Testis (tissue), 3 donors: ENCODE data around the gene POLD2. TPM values are rescaled to one million over a fixed set of nuclear protein-coding genes. Genes with fewer than 3 reads are reported as not detected.

Experiments
- DNase-seq: peaks from one replicate; pipeline ENCODE4 v3.0.0-alpha.2; 2019
- H3K27ac ChIP-seq, 2 donors: fragments of 200-600 bp; sonication (generic); one replicate each; pipeline ENCODE4 v1.5.1; 2019
- H3K27me3 ChIP-seq: fragments of 200-600 bp; sonication (generic); one replicate; pipeline ENCODE4 v1.5.1; 2019
- H3K36me3 ChIP-seq: fragments of 200-600 bp; sonication (generic); one replicate; pipeline ENCODE4 v1.5.1; 2017; ENCODE audit warnings: low read depth; ENCODE audit errors: missing control alignments
- H3K4me1 ChIP-seq: fragments of 200-600 bp; sonication (generic); one replicate; pipeline ENCODE4 v1.5.1; 2019
- H3K4me3 ChIP-seq, 2 donors: fragments of 200-600 bp; sonication (generic); one replicate each; pipeline ENCODE4 v1.5.1; 2017 to 2019
- H3K9me3 ChIP-seq: fragments of 200-600 bp; sonication (generic); one replicate; pipeline ENCODE4 v1.5.1; 2017
- POLR2A ChIP-seq: fragments of 450-650 bp; IDR thresholded peaks from one replicate; pipeline ENCODE4 v1.6.1; 2017; ENCODE audit warnings: antibody characterized with exemption, mild to moderate bottlenecking, moderate library complexity
- WGBS, 2 donors: methylation state at CpG; one replicate each; pipeline ENCODE4 v1.1.5; 2018; 5-methylcytosine and 5-hydroxymethylcytosine counted together
- intact Hi-C: fragments of 100-400 bp; cut with DNase I; formaldehyde crosslinking; loops from one replicate; pipeline ENCODE4 v1.15.1; 2023; ENCODE audit warnings: low total_unique reads
- polyA plus RNA-seq: library from polyadenylated mRNA; stranded (reverse); fragments of 350-450 nt; fragmentation: Illumina TruSeq; extraction: RNeasy Lipid Tissue Mini Kit (QIAGEN cat#74804); gene quantifications from one replicate; pipeline ENCODE4 v1.2.3, GENCODE V29; 2014; ENCODE audit warnings: low read depth, low replicate concordance; ENCODE audit not compliant: insufficient read depth
- total RNA-seq, 2 donors: library from RNA; depleted of rRNA; stranded (reverse); fragments of >200 nt; gene quantifications; one replicate each; pipeline ENCODE4 v1.2.3, GENCODE V29; 2016
- TF ChIP-seq, protein P1 (sequence below), 3 experiments: fragments of 450-650 bp in 2 of 3; fragments of 200-600 bp in 1 of 3; sonication (generic) in 1 of 3; IDR thresholded peaks; one replicate each; pipeline ENCODE4 v1.5.1; 2016 to 2019; ENCODE audit warnings: antibody characterized with exemption in 3 of 3, mild to moderate bottlenecking in 2 of 3, moderate library complexity in 1 of 3

Gene POLD2
- total and polyA plus RNA-seq, 3 donors from 2014 or later = 59.4 to 117 (median 61.9) TPM

DNA sequence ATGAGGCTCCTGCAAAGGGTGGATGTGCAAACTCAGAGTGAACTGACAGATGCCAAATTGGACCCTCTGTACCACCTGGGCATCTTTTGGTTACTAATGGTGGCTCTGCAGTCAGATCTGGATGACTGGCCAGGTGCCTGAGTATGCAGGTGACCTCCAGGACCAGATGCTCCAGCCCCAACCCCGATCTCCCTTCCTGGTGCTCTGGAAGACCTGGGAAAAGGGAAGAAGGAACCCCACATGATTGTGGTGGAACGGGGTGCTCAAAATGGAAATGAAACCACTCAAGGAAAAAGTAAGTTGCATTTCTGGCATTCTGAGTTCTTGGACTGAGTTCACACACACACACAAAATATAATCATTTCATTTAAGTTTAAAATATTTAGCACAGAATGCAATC lies 29.0 kb downstream of the POLD2 start:
- H3K36me3 ChIP-seq = no peaks in the 10 kb centered on the region
- peak overlapping the region; percentile 10 to 53 for H3K27ac ChIP-seq
- intact Hi-C loops = no loop called here
- no peaks in the 10 kb centered on the region for H3K27me3 ChIP-seq
- no peak for DNase-seq
- no peak overlapping the region for H3K4me3 ChIP-seq
- no peak for TF ChIP-seq POLR2A
- WGBS, 2 donors = 41 to 57% methylated on average over 2 of the region's 2 CpGs
- H3K9me3 ChIP-seq = no peaks in the 10 kb centered on the region
- H3K4me1 ChIP-seq = peaks cover 18% of the 10 kb centered on the region

- H3K4me1 ChIP-seq = peaks cover 22% of the 10 kb centered on the region
- intact Hi-C loops = no loop called here
These were observed 30.2 kb downstream of the POLD2 start for GRCh38 chr7:44093102-44093641.

GRCh38 chr7:44087911-44088838 lies 35.2 kb downstream of the POLD2 start:
- intact Hi-C loops = no loop called here
- H3K27me3 ChIP-seq = no peaks in the 10 kb centered on the region
- WGBS, 2 donors = 50 to 57% methylated on average over 20 of the region's 20 CpGs
- no peak for TF ChIP-seq POLR2A
- TF ChIP-seq, protein P1, sequence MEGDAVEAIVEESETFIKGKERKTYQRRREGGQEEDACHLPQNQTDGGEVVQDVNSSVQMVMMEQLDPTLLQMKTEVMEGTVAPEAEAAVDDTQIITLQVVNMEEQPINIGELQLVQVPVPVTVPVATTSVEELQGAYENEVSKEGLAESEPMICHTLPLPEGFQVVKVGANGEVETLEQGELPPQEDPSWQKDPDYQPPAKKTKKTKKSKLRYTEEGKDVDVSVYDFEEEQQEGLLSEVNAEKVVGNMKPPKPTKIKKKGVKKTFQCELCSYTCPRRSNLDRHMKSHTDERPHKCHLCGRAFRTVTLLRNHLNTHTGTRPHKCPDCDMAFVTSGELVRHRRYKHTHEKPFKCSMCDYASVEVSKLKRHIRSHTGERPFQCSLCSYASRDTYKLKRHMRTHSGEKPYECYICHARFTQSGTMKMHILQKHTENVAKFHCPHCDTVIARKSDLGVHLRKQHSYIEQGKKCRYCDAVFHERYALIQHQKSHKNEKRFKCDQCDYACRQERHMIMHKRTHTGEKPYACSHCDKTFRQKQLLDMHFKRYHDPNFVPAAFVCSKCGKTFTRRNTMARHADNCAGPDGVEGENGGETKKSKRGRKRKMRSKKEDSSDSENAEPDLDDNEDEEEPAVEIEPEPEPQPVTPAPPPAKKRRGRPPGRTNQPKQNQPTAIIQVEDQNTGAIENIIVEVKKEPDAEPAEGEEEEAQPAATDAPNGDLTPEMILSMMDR (IDR thresholded peaks at IDR 0.05) = no peak
- DNase-seq = peak; percentile 63
- H3K27ac ChIP-seq = peak overlapping the region; percentile 32 to 85
- no peak overlapping the region for H3K4me3 ChIP-seq
- peaks cover 23% of the 10 kb centered on the region for H3K4me1 ChIP-seq
- H3K36me3 ChIP-seq = no peaks in the 10 kb centered on the region
- H3K9me3 ChIP-seq = no peaks in the 10 kb centered on the region

More at GRCh38 chr7:44093102-44093641, 30.2 kb downstream of the POLD2 start:
- H3K4me3 ChIP-seq = no peak overlapping the region
- H3K36me3 ChIP-seq = no peaks in the 10 kb centered on the region
- WGBS, 2 donors = 73 to 90% methylated on average over 6 of the region's 6 CpGs
- no peaks in the 10 kb centered on the region for H3K27me3 ChIP-seq
- TF ChIP-seq POLR2A = no peak
- TF ChIP-seq, protein P1 (IDR thresholded peaks at IDR 0.05) = no peak
- peak overlapping the region in 1 of 2 donors; percentile 53 for H3K27ac ChIP-seq
- DNase-seq = no peak
- no peaks in the 10 kb centered on the region for H3K9me3 ChIP-seq

- WGBS, 2 donors = 94 to 97% methylated on average over 3 of the region's 3 CpGs
- intact Hi-C loops = no loop called here
These were observed 36.7 kb downstream of the POLD2 start for GRCh38 chr7:44086627-44087026.

GRCh38 chr7:44085546-44085945 lies 37.8 kb downstream of the POLD2 start:
- H3K4me1 ChIP-seq = peaks cover 26% of the 10 kb centered on the region
- WGBS, 2 donors = 88 to 95% methylated on average over 3 of the region's 3 CpGs

More at GRCh38 chr7:44086627-44087026, 36.7 kb downstream of the POLD2 start:
- Histone ChIP-seq H3K4me3 (no peak overlapping the region), H3K27me3 (no peaks in the 10 kb centered on the region), H3K27ac (peak overlapping the region in 1 of 2 donors; percentile 82), H3K4me1 (peaks cover 23% of the 10 kb centered on the region), H3K36me3 (no peaks in the 10 kb centered on the region), H3K9me3 (no peaks in the 10 kb centered on the region)
- TF ChIP-seq, protein P1 (IDR thresholded peaks at IDR 0.05) = no peak
- TF ChIP-seq POLR2A = no peak
- no peak for DNase-seq

More at GRCh38 chr7:44085546-44085945, 37.8 kb downstream of the POLD2 start:
- intact Hi-C loops = no loop called here
- Histone ChIP-seq H3K36me3 (no peaks in the 10 kb centered on the region), H3K9me3 (no peaks in the 10 kb centered on the region), H3K4me3 (no peak overlapping the region), H3K27me3 (no peaks in the 10 kb centered on the region), H3K27ac (peak overlapping the region in 1 of 2 donors; percentile 82)
- TF ChIP-seq, protein P1 (IDR thresholded peaks at IDR 0.05) = no peak
- TF ChIP-seq POLR2A = no peak
- DNase-seq = no peak
